Measurements from ENCODE around the gene TRABD2B. TPM values are rescaled to one million over a fixed set of nuclear protein-coding genes. Genes with fewer than 3 reads are reported as not detected.

The TRABD2B gene
- total and polyA plus RNA-seq, 2 experiments from 2014 or later, result 1.6 to 2.0 TPM

DNA sequence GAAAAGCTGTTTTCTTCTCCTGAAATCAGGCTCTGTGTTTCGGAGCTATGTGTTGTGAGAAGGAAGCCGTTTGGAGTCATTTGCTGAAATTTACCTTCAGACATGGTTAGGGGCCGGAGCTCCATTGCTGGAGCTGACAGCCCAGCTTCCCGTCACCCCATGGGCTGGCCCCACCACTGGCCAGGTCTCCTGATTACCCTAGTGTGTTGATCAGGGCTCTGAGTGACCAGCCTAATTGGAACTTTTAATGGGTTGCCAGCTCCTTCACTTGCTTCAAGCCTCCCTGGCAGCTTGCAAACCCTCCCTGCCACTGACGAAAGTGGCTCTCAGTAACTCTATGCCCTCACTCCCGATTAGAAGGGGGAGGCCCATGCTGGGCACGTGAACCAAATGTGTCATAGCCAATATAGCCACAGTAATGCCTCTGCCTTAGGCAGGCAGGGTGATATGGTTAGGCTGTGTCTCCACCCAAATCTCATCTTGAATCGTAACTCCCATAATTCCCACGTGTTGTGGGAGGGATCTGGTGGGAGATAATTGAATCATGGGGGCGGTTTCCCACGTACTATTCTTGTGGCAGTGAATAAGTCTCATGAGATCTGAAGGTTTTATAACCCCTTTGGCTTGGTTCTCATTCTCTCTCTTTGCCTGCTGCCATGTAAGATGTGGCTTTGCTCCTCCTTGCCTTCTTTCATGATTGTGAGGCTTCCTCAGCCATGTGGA lies 224.1 kb downstream of the TRABD2B start:
- DNase-seq (ENCODE audit: low spot score), result no peak
- H3K79me2 ChIP-seq (replicated peaks; ENCODE audit: insufficient read depth), result no peaks in the 10 kb centered on the region
- no peak overlapping the region for H3K4me3 Mint-ChIP-seq
- H3K36me3 Mint-ChIP-seq (ENCODE audit: low read depth), result no peaks in the 10 kb centered on the region
- H2AFZ ChIP-seq, result no peak overlapping the region
- TF ChIP-seq, protein P1, sequence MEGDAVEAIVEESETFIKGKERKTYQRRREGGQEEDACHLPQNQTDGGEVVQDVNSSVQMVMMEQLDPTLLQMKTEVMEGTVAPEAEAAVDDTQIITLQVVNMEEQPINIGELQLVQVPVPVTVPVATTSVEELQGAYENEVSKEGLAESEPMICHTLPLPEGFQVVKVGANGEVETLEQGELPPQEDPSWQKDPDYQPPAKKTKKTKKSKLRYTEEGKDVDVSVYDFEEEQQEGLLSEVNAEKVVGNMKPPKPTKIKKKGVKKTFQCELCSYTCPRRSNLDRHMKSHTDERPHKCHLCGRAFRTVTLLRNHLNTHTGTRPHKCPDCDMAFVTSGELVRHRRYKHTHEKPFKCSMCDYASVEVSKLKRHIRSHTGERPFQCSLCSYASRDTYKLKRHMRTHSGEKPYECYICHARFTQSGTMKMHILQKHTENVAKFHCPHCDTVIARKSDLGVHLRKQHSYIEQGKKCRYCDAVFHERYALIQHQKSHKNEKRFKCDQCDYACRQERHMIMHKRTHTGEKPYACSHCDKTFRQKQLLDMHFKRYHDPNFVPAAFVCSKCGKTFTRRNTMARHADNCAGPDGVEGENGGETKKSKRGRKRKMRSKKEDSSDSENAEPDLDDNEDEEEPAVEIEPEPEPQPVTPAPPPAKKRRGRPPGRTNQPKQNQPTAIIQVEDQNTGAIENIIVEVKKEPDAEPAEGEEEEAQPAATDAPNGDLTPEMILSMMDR (conservative IDR thresholded peaks at IDR 0.05; ENCODE audit: low read depth in 2 of 2), result no peak
- TF ChIP-seq CREB1 (CRISPR knock-in tag; IDR thresholded peaks at IDR 0.05; ENCODE audit: low read depth), result no peak
- no peak for TF ChIP-seq STAT1 (IDR thresholded peaks at IDR 0.05; ENCODE audit: unreplicated experiment)
- TF ChIP-seq, protein P2, sequence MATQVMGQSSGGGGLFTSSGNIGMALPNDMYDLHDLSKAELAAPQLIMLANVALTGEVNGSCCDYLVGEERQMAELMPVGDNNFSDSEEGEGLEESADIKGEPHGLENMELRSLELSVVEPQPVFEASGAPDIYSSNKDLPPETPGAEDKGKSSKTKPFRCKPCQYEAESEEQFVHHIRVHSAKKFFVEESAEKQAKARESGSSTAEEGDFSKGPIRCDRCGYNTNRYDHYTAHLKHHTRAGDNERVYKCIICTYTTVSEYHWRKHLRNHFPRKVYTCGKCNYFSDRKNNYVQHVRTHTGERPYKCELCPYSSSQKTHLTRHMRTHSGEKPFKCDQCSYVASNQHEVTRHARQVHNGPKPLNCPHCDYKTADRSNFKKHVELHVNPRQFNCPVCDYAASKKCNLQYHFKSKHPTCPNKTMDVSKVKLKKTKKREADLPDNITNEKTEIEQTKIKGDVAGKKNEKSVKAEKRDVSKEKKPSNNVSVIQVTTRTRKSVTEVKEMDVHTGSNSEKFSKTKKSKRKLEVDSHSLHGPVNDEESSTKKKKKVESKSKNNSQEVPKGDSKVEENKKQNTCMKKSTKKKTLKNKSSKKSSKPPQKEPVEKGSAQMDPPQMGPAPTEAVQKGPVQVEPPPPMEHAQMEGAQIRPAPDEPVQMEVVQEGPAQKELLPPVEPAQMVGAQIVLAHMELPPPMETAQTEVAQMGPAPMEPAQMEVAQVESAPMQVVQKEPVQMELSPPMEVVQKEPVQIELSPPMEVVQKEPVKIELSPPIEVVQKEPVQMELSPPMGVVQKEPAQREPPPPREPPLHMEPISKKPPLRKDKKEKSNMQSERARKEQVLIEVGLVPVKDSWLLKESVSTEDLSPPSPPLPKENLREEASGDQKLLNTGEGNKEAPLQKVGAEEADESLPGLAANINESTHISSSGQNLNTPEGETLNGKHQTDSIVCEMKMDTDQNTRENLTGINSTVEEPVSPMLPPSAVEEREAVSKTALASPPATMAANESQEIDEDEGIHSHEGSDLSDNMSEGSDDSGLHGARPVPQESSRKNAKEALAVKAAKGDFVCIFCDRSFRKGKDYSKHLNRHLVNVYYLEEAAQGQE (IDR thresholded peaks at IDR 0.05; ENCODE audit: unreplicated experiment), result no peak
- TF ChIP-seq JUNB (IDR thresholded peaks at IDR 0.05; ENCODE audit: unreplicated experiment), result no peak
- TF ChIP-seq ZNF114 (CRISPR knock-in tag; IDR thresholded peaks at IDR 0.05), result no peak
- TF ChIP-seq, protein P3, sequence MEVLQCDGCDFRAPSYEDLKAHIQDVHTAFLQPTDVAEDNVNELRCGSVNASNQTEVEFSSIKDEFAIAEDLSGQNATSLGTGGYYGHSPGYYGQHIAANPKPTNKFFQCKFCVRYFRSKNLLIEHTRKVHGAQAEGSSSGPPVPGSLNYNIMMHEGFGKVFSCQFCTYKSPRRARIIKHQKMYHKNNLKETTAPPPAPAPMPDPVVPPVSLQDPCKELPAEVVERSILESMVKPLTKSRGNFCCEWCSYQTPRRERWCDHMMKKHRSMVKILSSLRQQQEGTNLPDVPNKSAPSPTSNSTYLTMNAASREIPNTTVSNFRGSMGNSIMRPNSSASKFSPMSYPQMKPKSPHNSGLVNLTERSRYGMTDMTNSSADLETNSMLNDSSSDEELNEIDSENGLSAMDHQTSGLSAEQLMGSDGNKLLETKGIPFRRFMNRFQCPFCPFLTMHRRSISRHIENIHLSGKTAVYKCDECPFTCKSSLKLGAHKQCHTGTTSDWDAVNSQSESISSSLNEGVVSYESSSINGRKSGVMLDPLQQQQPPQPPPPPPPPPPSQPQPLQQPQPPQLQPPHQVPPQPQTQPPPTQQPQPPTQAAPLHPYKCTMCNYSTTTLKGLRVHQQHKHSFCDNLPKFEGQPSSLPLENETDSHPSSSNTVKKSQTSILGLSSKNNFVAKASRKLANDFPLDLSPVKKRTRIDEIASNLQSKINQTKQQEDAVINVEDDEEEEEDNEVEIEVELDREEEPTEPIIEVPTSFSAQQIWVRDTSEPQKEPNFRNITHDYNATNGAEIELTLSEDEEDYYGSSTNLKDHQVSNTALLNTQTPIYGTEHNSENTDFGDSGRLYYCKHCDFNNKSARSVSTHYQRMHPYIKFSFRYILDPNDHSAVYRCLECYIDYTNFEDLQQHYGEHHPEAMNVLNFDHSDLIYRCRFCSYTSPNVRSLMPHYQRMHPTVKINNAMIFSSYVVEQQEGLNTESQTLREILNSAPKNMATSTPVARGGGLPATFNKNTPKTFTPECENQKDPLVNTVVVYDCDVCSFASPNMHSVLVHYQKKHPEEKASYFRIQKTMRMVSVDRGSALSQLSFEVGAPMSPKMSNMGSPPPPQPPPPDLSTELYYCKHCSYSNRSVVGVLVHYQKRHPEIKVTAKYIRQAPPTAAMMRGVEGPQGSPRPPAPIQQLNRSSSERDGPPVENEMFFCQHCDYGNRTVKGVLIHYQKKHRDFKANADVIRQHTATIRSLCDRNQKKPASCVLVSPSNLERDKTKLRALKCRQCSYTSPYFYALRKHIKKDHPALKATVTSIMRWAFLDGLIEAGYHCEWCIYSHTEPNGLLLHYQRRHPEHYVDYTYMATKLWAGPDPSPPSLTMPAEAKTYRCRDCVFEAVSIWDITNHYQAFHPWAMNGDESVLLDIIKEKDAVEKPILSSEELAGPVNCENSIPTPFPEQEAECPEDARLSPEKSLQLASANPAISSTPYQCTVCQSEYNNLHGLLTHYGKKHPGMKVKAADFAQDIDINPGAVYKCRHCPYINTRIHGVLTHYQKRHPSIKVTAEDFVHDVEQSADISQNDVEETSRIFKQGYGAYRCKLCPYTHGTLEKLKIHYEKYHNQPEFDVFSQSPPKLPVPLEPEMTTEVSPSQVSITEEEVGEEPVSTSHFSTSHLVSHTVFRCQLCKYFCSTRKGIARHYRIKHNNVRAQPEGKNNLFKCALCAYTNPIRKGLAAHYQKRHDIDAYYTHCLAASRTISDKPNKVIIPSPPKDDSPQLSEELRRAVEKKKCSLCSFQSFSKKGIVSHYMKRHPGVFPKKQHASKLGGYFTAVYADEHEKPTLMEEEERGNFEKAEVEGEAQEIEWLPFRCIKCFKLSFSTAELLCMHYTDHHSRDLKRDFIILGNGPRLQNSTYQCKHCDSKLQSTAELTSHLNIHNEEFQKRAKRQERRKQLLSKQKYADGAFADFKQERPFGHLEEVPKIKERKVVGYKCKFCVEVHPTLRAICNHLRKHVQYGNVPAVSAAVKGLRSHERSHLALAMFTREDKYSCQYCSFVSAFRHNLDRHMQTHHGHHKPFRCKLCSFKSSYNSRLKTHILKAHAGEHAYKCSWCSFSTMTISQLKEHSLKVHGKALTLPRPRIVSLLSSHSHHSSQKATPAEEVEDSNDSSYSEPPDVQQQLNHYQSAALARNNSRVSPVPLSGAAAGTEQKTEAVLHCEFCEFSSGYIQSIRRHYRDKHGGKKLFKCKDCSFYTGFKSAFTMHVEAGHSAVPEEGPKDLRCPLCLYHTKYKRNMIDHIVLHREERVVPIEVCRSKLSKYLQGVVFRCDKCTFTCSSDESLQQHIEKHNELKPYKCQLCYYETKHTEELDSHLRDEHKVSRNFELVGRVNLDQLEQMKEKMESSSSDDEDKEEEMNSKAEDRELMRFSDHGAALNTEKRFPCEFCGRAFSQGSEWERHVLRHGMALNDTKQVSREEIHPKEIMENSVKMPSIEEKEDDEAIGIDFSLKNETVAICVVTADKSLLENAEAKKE (CRISPR knock-in tag; IDR thresholded peaks at IDR 0.05), result no peak
- TF ChIP-seq EZH2 (IDR thresholded peaks at IDR 0.05; ENCODE audit: low read depth, unreplicated experiment), result no peak
- TF ChIP-seq ZNF331 (CRISPR knock-in tag; IDR thresholded peaks at IDR 0.05; ENCODE audit: low read depth), result no peak
- H3K9me2 ChIP-seq (ENCODE audit: insufficient read depth), result no peaks in the 10 kb centered on the region
- no peak overlapping the region for H3K4me2 ChIP-seq
- H3K9me3 Mint-ChIP-seq, result no peaks in the 10 kb centered on the region; the same call in 2 of the 3 replicates
- H4K20me1 ChIP-seq (replicated peaks; ENCODE audit: insufficient read depth), result no peaks in the 10 kb centered on the region
- no peaks in the 10 kb centered on the region for H3F3A ChIP-seq (replicated peaks; ENCODE audit: low read depth)
- H3K4me1 Mint-ChIP-seq, result peaks cover 35% of the 10 kb centered on the region
- H3K27me3 Mint-ChIP-seq (ENCODE audit: insufficient read depth, low read depth, poor library complexity), result peaks cover 5% of the 10 kb centered on the region
- H3K27ac ChIP-seq (ENCODE audit: low read depth), result no peak overlapping the region
- no peaks in the 10 kb centered on the region; the same call in 1 of the 2 replicates for H3K4me1 ChIP-seq (ENCODE audit: insufficient read depth)
- H3K36me3 ChIP-seq (ENCODE audit: insufficient read depth), result no peaks in the 10 kb centered on the region
- no peak for ATAC-seq
- no peaks in the 10 kb centered on the region for H3K27me3 ChIP-seq (ENCODE audit: insufficient read depth)
- H3K27ac Mint-ChIP-seq, result no peak overlapping the region
- H3K4me3 ChIP-seq, result no peak overlapping the region
